Measurements from ENCODE around the gene MAPK10.
A peak's percentile ranks its signal among the peaks of the same experiment; 100 is the strongest.
"Not testable (repeated sequence)": the region's sequence is repeated elsewhere in the genome, so short reads cannot be mapped to it uniquely, and the experiment has no call there.

The MAPK10 gene

DNA sequence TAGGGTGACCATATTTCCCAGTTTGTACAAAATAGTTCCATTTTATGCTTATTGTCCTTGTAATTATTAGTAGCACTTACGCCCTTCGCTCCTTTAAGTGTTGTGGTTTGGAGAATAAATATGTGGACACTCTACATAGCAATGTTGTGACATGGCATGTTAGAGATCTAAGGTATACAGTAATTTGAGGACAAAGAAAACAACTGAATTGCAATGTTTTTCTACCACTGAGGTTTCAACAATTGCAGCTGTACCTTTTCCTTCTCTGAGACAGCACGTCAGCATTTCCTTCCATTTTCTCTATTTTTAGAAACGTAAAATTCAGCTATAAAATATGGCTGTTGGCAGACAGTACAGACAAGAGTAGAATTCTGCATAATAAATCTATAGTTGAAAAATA lies 323.1 kb downstream of the MAPK10 start:
- peak; percentile 42 for DNase-seq (ENCODE audit: low read depth)

- DNase-seq (ENCODE audit: low read depth), result no peak
Measured at GRCh38 chr4:86035688-86036087, 324.2 kb downstream of the MAPK10 start.

- DNase-seq (ENCODE audit: low read depth), result no peak
Measured at GRCh38 chr4:86034616-86035015, 325.2 kb downstream of the MAPK10 start.

DNA sequence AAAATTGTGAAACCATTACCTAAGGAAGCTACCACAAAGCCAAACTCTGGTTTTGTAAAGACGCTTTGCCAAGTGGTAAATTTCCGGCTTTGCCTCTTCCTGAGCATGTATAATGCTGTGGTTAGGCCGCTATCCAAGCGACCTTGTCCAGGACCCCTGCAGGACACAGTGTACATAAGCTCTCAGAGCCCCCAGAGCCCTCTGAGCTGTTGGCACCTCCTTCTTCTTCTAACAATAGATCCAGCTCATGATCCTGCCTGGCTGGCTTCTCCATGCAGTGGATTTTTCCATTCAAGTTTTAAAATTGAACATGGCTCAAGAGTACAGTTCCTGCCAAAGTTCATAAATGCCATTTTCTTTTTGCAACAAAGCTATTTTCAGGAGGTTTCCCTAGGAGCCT lies 326.7 kb downstream of the MAPK10 start:
- peak; percentile 99 for DNase-seq (ENCODE audit: low read depth)

- DNase-seq (ENCODE audit: low read depth), result peak; percentile 97
Measured at GRCh38 chr4:86032476-86033022, 327.3 kb downstream of the MAPK10 start.

DNA sequence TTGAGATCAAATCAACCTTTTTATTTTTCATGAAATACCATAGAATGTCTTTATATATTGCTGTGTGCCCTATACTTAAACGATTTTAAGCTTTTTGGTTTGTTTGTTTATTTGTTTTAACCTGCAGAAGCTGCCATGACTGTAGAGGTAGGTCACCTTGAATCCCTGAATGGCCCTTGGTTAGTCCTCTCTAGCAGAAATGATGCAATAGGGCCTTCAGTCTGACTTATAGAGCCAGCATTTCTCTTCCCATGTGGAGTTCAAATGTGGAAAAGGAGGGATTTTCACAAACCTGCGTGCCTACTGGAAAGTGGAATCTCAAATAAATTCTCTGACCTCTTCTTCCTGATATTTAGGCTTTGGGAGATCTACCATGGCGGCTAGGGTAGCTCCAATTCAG lies 327.9 kb downstream of the MAPK10 start:
- DNase-seq (ENCODE audit: low read depth), result no peak

DNA sequence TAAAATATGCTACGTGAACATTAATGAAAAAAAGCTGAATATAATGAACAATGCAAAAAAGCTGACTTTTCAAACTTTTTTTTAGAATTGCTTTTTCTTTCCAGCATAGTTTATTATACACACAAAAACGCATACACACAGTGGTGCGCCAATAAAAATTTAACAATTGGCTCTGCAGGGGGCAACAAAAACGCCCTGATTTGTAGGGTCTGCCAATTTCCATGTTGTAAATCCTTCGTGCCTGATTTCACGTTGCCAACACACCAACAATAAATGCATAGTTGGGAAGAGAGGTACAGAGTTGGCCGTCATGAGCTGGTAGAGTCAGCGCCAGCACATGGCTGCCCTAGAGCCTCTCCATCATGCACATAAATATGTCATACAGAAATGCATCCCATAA lies 333.1 kb downstream of the MAPK10 start:
- DNase-seq (ENCODE audit: low read depth), result no peak

GRCh38 chr4:86021671-86022070 lies 338.2 kb downstream of the MAPK10 start:
- not testable (repeated sequence) for DNase-seq (ENCODE audit: low read depth)

DNA sequence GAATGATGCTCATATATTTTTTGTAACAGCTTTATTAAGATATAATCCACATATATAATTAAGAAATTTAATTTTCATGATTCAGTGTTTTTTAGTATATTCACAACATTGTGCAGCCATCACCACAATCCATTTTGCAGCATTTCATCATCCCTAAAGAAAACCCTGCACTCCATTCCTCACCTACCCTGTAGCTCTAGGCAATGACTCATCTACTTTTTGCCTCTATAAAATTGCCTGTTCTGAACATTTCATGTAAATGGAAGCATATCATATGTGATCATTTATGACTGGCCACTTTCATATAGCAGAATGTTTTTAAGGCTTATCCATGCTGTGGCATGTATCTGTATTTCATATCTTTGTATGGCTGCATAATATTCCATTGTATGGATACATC lies 339.9 kb downstream of the MAPK10 start:
- no peak for DNase-seq (ENCODE audit: low read depth)

DNA sequence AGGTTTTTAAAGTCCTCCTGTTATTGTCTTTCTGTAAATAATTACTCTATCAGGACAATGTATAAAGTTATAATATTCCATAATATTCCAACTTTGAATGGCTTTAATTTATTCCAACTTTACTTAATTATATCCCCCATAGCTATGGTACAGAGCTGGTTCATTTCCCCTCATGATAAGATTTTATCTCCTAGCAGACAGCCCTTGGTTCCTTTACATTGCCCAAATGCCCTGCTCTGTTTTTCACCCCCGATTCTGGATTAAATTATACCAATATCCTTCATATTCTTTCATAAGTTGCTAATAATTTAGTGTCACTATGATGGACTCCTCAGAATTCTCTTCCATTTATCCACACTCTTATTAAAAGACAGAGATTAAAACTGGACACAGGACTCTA lies 340.5 kb downstream of the MAPK10 start:
- DNase-seq (ENCODE audit: low read depth), result no peak

DNA sequence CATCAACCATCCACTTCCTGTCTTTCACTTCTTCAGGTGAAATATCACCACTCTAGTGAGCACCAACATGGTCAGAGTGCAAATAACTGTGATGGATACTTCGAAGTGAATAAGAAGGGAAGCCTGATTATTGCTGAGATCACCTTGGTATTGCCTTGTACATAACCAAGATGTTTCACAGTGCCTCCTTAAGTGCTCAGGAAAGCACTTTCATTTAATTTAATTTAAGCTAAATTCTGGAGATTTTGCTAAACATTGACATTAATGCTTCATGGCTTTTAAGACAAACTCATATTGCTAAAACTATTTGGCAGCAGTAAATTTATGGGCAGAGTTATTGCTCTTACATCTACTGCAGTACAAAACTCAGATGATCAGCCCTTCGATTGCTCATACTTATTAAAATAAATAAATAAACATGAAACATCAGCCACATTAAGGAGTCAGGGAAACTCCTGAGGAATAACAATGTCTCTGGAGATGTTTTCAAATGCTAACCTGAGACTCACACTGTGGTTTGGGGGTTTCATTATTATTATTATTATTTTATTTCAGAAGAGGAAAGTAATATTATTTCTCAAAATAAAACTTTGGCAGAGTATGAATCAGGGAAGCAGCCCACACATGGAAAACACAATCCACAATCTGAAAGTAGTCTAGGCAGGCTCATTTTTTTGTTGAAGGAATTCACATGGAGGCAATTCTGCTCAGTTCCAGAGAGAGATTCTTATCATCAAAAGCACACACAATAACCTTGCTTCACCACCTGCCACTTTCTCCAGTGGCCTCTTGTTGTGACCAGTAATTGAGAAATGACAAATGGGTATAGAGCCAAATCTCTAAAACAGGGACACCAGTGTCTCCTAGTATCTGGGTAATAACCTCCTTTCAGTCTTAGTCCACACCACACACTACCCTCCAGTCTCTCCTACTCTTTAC lies 344.2 kb downstream of the MAPK10 start:
- DNase-seq (ENCODE audit: low read depth), result no peak

DNA sequence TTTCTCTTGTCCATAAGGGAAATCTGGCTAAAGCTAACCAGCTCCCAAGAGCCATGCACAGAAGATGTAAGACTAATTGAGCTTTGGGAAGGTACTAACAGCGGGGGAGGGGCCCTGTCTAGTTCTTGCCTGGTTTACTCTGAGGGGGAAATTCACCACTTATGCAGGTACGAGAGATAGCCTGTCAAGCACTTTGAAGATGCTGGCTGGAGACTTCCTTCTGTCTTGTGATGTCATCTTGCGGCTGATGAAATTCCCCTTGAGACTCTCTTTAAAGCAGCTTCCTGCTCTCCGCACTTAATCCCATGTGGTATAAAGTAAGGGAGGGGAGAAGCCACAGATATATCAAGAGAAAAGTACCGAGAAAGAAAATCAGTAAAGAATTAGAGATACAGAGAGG lies 345.3 kb downstream of the MAPK10 start:
- no peak for DNase-seq (ENCODE audit: low read depth)

DNA sequence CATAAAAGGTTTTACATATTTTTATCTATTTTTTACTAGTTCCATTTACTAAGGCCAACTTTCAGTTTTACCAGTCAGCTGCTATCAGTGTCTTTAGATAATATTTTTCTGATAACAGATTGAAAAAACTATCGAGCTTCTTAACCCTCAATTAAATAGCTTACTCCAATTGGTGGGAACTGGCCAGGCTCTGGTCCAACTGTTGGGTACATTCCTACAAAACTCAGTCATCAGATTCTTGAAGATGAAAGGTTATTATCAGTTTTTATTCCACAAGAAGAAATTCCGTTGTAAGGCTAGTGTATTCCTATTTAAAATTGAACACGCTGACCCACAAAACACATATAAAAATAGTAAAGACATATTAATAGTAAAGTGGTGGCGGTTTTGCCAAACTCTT lies 346.2 kb downstream of the MAPK10 start:
- DNase-seq (ENCODE audit: low read depth), result no peak

DNA sequence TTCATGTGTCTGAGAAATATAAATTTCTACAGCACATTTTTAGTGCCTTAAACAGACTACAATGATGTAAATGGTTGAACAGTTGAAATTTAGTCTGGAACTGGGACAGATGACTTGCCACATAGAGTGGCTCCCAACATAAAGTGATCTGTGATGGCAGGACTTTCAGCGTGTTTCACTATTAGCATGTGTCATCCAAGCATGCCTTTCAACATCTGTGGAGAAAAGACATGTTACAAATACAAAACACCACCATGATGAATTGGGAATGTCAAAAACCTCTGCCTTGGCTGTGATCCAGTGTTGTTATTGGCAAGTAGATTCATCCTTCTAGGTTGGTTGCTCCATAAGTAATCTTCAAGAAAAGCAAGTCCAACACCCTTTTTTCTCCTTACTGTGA lies 348.7 kb downstream of the MAPK10 start:
- peak; percentile 96 for DNase-seq (ENCODE audit: low read depth)

DNA sequence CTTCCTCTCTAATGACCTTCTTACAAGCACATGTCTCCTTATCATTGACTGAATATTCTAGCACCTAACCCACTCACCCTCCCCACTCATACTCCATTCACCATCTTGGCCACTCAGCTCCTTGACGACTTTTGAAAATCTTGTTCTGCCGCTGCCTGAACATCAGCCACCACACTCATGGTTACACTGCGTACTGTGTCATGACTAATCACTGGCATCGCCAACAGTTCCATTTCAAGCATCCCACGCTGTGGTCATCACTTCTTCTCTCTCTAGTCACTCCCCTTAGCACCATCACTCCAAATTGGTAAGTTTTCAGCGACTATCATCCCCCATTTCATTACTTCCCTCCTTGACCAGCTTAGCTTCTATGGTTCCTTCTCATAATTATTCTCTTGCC lies 352.8 kb downstream of the MAPK10 start:
- DNase-seq (ENCODE audit: low read depth), result no peak

GRCh38 chr4:86006057-86006456 lies 353.8 kb downstream of the MAPK10 start:
- DNase-seq (ENCODE audit: low read depth), result no peak

DNA sequence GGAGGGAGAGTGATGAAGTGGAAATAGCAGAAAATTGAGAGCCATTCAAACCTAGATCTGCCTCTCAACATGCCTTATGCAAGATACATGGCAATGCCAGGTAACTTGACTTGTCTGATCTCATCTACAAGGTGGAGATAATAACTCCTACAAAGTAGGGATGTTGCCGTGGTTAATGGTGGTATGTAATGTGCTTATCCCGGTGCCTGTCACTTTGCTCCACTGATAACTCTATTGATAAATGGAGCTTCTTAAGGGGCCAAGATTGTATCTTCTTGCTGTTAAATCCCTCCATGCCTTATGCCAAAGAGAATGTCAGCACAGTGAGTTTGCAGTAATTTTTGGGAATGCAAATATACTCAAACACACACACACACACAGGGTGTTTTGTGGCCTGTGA lies 355.8 kb downstream of the MAPK10 start:
- DNase-seq (ENCODE audit: low read depth), result no peak

DNA sequence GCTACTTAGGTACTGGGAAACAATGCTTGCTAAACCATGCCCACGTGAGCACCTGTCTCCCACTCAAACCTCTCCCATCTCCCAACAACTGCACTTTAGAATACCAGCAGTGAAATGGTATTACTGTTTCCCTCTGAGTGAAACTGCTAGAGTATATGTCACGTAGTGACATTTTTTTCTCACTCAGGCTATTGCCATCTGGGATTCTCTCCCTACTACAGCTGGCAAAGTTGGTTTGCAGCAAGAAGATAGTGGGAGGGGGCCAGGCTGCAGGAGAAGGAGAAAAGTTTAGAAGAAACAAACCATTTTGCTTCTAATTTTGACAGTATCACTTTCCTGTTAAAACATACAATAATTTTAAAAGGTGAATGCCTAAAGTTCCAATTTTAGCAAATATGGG lies 358.3 kb downstream of the MAPK10 start:
- no peak for DNase-seq (ENCODE audit: low read depth)

DNA sequence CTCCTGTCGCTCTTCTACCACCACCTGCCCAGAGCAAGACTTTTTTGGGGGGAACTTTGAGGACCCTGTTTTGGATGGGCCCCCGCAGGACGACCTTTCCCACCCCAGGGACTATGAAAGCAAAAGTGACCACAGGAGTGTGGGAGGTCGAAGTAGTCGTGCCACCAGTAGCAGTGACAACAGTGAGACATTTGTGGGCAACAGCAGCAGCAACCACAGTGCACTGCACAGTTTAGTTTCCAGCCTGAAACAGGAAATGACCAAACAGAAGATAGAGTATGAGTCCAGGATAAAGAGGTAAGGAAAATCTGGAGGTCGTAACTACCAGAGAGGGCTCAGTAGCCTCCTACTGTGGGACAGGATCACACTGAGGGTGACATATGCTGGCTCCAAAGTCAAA lies 364.5 kb downstream of the MAPK10 start:
- DNase-seq (ENCODE audit: low read depth), result no peak

GRCh38 chr4:85994576-85994975 lies 365.3 kb downstream of the MAPK10 start:
- DNase-seq (ENCODE audit: low read depth), result no peak

DNA sequence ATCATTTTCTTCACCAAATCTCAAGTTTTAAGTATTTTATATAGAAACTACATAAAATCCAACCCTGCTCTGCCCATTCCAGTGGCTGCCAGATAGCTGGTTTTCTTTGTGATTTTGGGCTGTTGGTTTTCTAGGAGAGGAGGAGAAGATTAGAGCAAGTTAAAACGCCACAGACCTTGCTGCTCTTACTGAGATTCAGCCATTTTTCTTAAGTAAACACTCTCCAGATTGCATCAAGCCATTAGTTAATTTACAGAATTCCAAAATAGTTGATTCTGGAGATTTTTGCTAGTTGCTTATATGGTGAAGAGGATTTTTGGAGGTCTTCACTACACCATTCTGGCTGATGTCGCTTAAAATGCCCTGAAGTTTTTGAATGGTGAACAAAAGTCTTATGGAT lies 366.2 kb downstream of the MAPK10 start:
- no peak for DNase-seq (ENCODE audit: low read depth)

DNA sequence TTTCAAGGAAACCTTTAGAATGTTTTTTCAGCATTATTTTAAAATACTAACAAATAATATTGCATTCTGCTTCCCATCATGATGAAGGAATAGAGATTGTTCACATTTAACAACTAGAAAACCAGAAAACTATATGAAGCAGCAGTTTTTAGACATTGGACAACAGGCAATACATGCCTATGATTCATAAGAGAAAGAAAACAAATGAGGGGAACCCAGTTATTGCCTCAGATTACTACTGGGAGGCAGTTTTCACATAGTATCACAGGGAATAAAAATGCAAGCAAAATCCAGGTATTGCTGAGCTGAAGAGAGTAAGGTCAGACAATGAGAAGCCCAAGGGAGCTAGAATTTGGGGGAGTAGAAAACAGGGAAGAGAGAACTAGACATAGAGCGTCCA lies 373.6 kb downstream of the MAPK10 start:
- DNase-seq (ENCODE audit: low read depth), result no peak

DNA sequence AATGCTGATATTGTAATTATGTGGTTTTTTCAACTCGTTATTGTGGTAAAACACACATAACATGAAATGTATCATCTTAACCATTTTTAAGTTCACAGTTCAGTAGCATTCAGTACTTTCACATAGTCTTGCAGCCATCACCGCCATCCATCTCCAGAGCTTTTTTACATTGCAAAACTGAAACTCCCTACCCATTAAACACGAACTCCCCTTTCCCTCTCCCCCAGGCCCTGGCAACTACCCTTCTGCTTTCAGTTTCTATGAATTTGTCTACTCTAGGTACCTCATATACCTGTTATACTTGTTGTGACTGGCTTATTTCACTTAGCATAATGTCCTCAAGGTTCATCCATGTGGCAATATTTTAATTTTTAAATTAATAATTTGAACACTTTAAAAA lies 380.6 kb downstream of the MAPK10 start:
- DNase-seq (ENCODE audit: low read depth), result no peak

DNA sequence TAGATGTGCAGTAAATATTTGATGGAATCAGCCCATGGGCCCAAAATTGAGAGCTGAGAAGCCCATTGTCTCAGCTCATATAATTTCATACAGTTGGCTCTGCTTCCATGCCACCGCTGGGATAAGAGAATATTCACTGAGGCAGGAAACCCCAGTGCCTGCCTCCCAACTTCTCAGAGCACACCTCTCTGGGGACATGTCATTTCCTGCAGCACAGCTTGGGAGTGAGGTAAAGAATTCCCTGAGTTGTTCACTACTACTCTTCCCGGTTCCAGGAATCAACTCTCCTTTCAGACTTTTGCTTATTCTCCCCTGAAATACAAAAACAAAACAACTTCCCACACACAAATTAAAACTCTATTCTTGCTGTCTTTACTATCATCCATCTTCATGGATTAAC lies 389.3 kb downstream of the MAPK10 start:
- no peak for DNase-seq (ENCODE audit: low read depth)
